Stimulated activated CD8-positive, alpha-beta memory T cell treated with anti-CD3 and anti-CD28 coated beads, Interleukin-2, amount 100 ng/mL, for 48 hours (primary cell): ENCODE results near the gene GNG13.
"Not testable (repeated sequence)": the region's sequence is repeated elsewhere in the genome, so short reads cannot be mapped to it uniquely, and the experiment has no call there.

Experiments
- DNase-seq, 2 donors: peaks; one replicate each; pipeline ENCODE4 v3.0.0-alpha.2; 2020; ENCODE audit warnings: low read depth in 2 of 2

Gene GNG13

GRCh38 chr16:778447-778846 is 22.1 kb downstream of the GNG13 start:
- DNase-seq, result no peak

GRCh38 chr16:777826-778225 is 22.7 kb downstream of the GNG13 start:
- DNase-seq, result no peak

GRCh38 chr16:776824-777223 is 23.7 kb downstream of the GNG13 start:
- DNase-seq, result no peak

- not testable (repeated sequence) for DNase-seq
Observed at GRCh38 chr16:776298-776697, 24.2 kb downstream of the GNG13 start.

GRCh38 chr16:775236-775796 is 25.2 kb downstream of the GNG13 start:
- no peak for DNase-seq

- DNase-seq, result no peak
Observed at GRCh38 chr16:774086-775001, 26.2 kb downstream of the GNG13 start.

GRCh38 chr16:772959-773358 is 27.6 kb downstream of the GNG13 start:
- no peak for DNase-seq

GRCh38 chr16:770411-770810 is 30.1 kb downstream of the GNG13 start:
- DNase-seq, result no peak

- no peak for DNase-seq
Observed at GRCh38 chr16:769934-770333, 30.6 kb downstream of the GNG13 start.

GRCh38 chr16:769184-769784 is 31.2 kb downstream of the GNG13 start:
- no peak for DNase-seq

GRCh38 chr16:768428-768827 is 32.1 kb downstream of the GNG13 start:
- no peak for DNase-seq

GRCh38 chr16:767743-768235 is 32.7 kb downstream of the GNG13 start:
- DNase-seq, result no peak

GRCh38 chr16:766820-767640 is 33.5 kb downstream of the GNG13 start:
- DNase-seq, result no peak

GRCh38 chr16:766008-766819 is 34.3 kb downstream of the GNG13 start:
- DNase-seq, result no peak

- no peak for DNase-seq
Observed at GRCh38 chr16:765488-765865, 35.1 kb downstream of the GNG13 start.

GRCh38 chr16:764848-765487 is 35.6 kb downstream of the GNG13 start:
- no peak for DNase-seq

- no peak for DNase-seq
Observed at GRCh38 chr16:764184-764750, 36.3 kb downstream of the GNG13 start.

- no peak for DNase-seq
Observed at GRCh38 chr16:763369-764183, 37.0 kb downstream of the GNG13 start.

GRCh38 chr16:762595-763268 is 37.8 kb downstream of the GNG13 start:
- DNase-seq, result no peak
